Sigmoid colon (tissue), 4 donors: ENCODE measurements around the gene ZNF431.
"Not testable (repeated sequence)": the region's sequence is repeated elsewhere in the genome, so short reads cannot be mapped to it uniquely, and the experiment has no call there.

Experiments used
- CTCF ChIP-seq, 4 experiments: fragments of 450-650 bp in 3 of 4; fragments of 200-600 bp in 1 of 4; IDR thresholded peaks; one replicate each; pipeline ENCODE4 v1.5.1; 2016 to 2019; ENCODE audit warnings: antibody characterized with exemption in 4 of 4, mild to moderate bottlenecking in 3 of 4, moderate library complexity in 2 of 4
- EP300 ChIP-seq, 4 donors: sonication (generic); formaldehyde crosslinking; IDR thresholded peaks; one replicate each; pipeline ENCODE4 v1.6.1; 2017; ENCODE audit warnings: antibody characterized with exemption in 4 of 4
- POLR2A ChIP-seq, 2 donors: fragments of 450-650 bp; IDR thresholded peaks; one replicate each; pipeline ENCODE4 v1.6.1; 2016; ENCODE audit warnings: antibody characterized with exemption in 2 of 2, mild to moderate bottlenecking in 2 of 2, moderate library complexity in 2 of 2
- POLR2AphosphoS5 ChIP-seq, 4 donors: sonication (generic); formaldehyde crosslinking; IDR thresholded peaks; one replicate each; pipeline ENCODE4 v1.6.1; 2017; ENCODE audit warnings: antibody characterized with exemption in 4 of 4

DNA sequence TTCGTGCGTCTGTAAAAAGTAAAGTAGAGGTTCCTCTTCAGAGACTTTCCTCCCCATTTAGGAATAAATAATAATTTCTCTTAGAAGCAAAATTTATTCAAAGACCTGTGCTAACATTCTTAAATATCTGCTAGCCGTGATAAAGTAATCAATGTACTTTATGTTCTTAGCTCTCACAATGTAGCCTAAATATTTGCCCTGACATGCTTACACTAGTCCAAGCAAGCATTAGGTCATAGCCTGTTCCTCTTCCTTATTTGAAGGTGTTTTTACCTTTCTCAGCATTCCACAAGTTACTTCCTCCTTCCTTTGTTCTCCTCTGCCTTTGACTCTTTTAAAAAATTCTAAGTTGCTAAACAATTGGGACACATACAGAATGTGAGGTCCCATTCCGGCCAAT, 94.9 kb downstream of the ZNF431 start:
- TF ChIP-seq CTCF, POLR2A, POLR2AphosphoS5, EP300 (IDR thresholded peaks at IDR 0.05): not testable (repeated sequence)
